GM06990 (cell line): ENCODE data around the gene SCNN1B.

ENCODE experiments used
- DNase-seq: peaks from one replicate; pipeline ENCODE4 v3.0.0-alpha.2; 2011; ENCODE audit not compliant: insufficient read length; ENCODE audit errors: extremely low read depth
- H3K27me3 ChIP-seq: replicated peaks from 2 replicates; pipeline ENCODE4 v1.6.0; 2011; ENCODE audit warnings: low read length; ENCODE audit not compliant: control insufficient read depth, insufficient read depth
- H3K36me3 ChIP-seq: 2 replicates; pipeline ENCODE4 v1.5.1; 2011; ENCODE audit warnings: low read length; ENCODE audit not compliant: control insufficient read depth, insufficient read depth
- H3K4me3 ChIP-seq: replicated peaks from 2 replicates; pipeline ENCODE4 v1.5.1; 2011; ENCODE audit warnings: low read depth, mild to moderate bottlenecking, control low read depth, low read length
- CTCF ChIP-seq: IDR thresholded peaks from 2 replicates; pipeline ENCODE4 v1.5.1; 2011; ENCODE audit warnings: low read length, control low read depth, mild to moderate bottlenecking, inconsistent platforms; ENCODE audit not compliant: insufficient read depth, poor library complexity, severe bottlenecking

SCNN1B gene

GRCh38 chr16:23428351-23428750 is 126.2 kb downstream of the SCNN1B start:
- no peak for DNase-seq
- Histone ChIP-seq H3K4me3 (no peak overlapping the region), H3K36me3 (peaks cover 8% of the 10 kb centered on the region), H3K27me3 (no peaks in the 10 kb centered on the region)
- no peak for TF ChIP-seq CTCF
